AG04449 (cell line): ENCODE data around the gene XPR1.

Experiments used
- CTCF ChIA-PET: fragments of 350-600 bp; formaldehyde crosslinking; extraction: SDS; loops from one replicate; lab custom pipeline; 2021; ENCODE audit warnings: antibody characterized with exemption; lab: Yijun Ruan, JAX
- POLR2A ChIA-PET: fragments of 400-600, 350-600 bp; formaldehyde crosslinking; extraction: SDS; loops from one replicate; lab custom pipeline; 2020; ENCODE audit warnings: antibody characterized with exemption, inconsistent platforms; lab: Yijun Ruan, JAX
- DNase-seq: peaks from one replicate; pipeline ENCODE4 v3.0.0-alpha.2; 2010; ENCODE audit warnings: low read depth, low spot score
- H3K4me3 ChIP-seq: 2 replicates; pipeline ENCODE4 v1.5.1; 2011; ENCODE audit warnings: low read depth, mild to moderate bottlenecking, control low read depth, low read length
- TF ChIP-seq, protein P1 (sequence below): IDR thresholded peaks from one replicate; pipeline ENCODE4 v1.5.1; 2011; ENCODE audit warnings: mild to moderate bottlenecking, moderate library complexity, low read length, control low read depth, inconsistent platforms; ENCODE audit not compliant: insufficient read depth; ENCODE audit errors: missing control alignments

Gene XPR1

DNA sequence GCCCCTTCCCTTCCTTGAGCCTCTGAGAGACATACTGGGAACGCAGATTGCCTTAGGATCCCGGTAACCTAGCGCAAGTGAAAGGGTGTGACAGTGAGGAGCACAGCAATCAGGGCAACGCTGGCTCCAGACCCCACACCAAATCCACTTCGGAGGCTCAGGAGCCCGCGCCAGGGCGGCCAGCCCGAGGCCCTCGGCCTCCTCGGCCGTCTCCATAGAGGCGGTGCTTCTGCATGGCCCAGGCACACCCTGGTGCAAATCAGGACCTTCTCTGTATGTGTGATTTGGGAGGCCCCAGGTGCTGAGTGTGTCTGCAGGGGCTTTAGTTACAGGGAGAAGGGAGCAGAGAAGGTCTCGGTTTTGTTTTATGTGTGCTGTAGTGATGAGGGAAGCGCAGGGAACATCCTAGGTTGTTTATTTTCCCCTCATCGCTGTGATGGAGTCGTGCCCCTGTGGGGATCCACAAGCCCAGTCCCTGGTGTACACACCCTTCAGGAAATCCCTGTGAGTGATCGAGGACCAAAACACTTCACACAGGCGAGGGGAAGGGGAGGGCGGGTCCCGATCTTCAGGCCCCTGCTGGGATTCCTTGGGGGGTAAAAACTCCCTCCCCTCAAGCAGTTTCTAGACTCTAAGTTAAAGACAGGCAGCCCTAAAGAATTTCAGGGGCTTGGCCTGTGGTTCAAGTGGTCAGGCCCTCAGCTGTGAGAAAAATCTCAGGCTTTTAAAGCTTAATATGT is 290.2 kb downstream of the XPR1 start:
- TF ChIP-seq, protein P1, sequence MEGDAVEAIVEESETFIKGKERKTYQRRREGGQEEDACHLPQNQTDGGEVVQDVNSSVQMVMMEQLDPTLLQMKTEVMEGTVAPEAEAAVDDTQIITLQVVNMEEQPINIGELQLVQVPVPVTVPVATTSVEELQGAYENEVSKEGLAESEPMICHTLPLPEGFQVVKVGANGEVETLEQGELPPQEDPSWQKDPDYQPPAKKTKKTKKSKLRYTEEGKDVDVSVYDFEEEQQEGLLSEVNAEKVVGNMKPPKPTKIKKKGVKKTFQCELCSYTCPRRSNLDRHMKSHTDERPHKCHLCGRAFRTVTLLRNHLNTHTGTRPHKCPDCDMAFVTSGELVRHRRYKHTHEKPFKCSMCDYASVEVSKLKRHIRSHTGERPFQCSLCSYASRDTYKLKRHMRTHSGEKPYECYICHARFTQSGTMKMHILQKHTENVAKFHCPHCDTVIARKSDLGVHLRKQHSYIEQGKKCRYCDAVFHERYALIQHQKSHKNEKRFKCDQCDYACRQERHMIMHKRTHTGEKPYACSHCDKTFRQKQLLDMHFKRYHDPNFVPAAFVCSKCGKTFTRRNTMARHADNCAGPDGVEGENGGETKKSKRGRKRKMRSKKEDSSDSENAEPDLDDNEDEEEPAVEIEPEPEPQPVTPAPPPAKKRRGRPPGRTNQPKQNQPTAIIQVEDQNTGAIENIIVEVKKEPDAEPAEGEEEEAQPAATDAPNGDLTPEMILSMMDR, result no peak
- DNase-seq, result no peak
- no peak overlapping the region for H3K4me3 ChIP-seq
- ChIA-PET POLR2A (no interaction called here), CTCF (interaction anchor here (1.0 to 1.5 kb wide), 3 partner anchors 9 to 220 kb away, joined by 3 to 5 read pairs (median 3); partner anchors contain the start of gene KIAA1614)

- POLR2A ChIA-PET, result interaction anchor here (0.8 kb wide), 1 partner anchor 9 kb away, joined by 3 read pairs; no protein-coding TSS in a partner anchor
- CTCF ChIA-PET, result interaction anchor here (1.0 to 1.6 kb wide), 3 partner anchors 10 to 243 kb away, joined by 3 to 5 read pairs (median 4); partner anchors contain the start of gene KIAA1614
- TF ChIP-seq, protein P1, result no peak
- no peak overlapping the region for H3K4me3 ChIP-seq
- no peak for DNase-seq
Observed at GRCh38 chr1:180922631-180923015, 290.8 kb downstream of the XPR1 start.

DNA sequence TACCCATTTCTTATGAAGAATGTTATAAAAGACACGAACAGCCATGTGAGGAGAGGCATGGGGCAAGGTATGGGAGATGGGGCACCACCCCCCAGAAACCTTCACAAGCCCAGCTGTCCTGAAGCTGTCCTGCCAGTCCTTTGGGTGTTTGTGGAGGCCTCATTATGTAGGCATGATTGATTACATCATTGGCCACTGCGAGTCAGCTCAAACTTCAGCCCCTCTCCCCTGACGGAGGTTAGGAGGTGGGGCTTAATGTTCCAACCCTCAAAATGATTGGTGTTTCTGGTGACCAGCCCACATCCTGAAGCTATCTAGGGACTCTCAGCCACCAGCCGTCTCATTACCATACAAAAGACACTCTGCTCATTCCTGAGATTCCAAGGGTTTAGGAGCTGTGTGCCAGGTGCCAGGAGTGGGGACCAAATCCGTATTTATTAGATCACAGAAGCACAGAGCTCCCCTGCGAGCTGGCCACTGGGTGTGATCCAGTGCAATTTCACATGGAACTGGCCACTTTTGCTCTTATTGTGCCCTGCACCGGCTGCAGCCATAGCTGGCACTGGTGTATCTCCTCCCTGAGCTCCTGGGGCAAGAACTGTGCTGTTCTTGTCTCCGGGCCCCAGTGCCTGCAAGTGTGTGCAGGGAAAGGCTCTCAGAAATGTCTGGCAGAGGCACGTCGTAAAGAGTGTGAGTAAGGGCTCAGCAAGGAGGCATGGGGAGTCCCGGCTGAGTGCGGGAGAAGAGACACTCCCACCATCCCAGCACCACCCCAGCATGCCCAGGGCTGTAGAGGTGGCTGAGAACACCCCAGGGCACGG is 291.4 kb downstream of the XPR1 start:
- no peak overlapping the region for H3K4me3 ChIP-seq
- TF ChIP-seq, protein P1, result no peak
- no peak for DNase-seq
- POLR2A ChIA-PET, result interaction anchor here (0.8 kb wide), 1 partner anchor 9 kb away, joined by 3 read pairs; no protein-coding TSS in a partner anchor
- CTCF ChIA-PET, result interaction anchor here (1.0 to 1.6 kb wide), 3 partner anchors 10 to 243 kb away, joined by 3 to 5 read pairs (median 4); partner anchors contain the start of gene KIAA1614

GRCh38 chr1:180923887-180924286 is 292.1 kb downstream of the XPR1 start:
- CTCF ChIA-PET, result interaction anchor here (0.6 to 1.6 kb wide), 3 partner anchors 168 to 242 kb away, joined by 3 to 5 read pairs (median 4); no protein-coding TSS in a partner anchor
- POLR2A ChIA-PET, result no interaction called here
- DNase-seq, result no peak
- TF ChIP-seq, protein P1, result no peak
- H3K4me3 ChIP-seq, result no peak overlapping the region

- no peak overlapping the region for H3K4me3 ChIP-seq
- POLR2A ChIA-PET, result no interaction called here
Observed at GRCh38 chr1:180924939-180925338, 293.1 kb downstream of the XPR1 start.

More at GRCh38 chr1:180924939-180925338, 293.1 kb downstream of the XPR1 start:
- DNase-seq, result no peak
- TF ChIP-seq, protein P1, result no peak
- CTCF ChIA-PET, result interaction anchor here (0.8 to 1.8 kb wide), 4 partner anchors 41 to 218 kb away, joined by 3 to 6 read pairs (median 4); no protein-coding TSS in a partner anchor
